ENCODE results near the gene CALCR.

Gene CALCR

DNA sequence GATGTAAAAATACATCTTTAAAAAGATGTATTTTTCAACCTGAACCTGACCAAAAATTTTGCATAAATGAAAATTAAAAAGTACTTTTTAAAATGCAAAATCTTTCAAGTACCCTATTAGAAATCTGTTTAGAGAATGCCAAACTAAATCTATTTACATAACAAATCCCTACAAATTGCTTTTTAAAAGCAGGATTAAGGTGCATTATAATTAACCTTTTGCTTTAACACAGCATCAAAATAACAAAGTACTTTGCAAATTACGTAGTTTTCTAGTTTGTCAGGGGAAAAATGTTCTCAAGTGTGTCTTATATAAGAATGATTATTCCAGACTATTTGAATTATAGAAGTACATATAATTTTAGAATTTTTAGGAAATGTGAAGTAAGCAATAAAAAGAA is 181.5 kb downstream of the CALCR start:
- H3K36me3 ChIP-seq (ENCODE audit: control insufficient read depth in 2 of 2, insufficient read depth in 1 of 2, low read length in 2 of 2), result no peaks in the 10 kb centered on the region
- H3K4me1 ChIP-seq (ENCODE audit: control insufficient read depth, insufficient read depth, low read length), result no peaks in the 10 kb centered on the region
- TF ChIP-seq, protein P1, sequence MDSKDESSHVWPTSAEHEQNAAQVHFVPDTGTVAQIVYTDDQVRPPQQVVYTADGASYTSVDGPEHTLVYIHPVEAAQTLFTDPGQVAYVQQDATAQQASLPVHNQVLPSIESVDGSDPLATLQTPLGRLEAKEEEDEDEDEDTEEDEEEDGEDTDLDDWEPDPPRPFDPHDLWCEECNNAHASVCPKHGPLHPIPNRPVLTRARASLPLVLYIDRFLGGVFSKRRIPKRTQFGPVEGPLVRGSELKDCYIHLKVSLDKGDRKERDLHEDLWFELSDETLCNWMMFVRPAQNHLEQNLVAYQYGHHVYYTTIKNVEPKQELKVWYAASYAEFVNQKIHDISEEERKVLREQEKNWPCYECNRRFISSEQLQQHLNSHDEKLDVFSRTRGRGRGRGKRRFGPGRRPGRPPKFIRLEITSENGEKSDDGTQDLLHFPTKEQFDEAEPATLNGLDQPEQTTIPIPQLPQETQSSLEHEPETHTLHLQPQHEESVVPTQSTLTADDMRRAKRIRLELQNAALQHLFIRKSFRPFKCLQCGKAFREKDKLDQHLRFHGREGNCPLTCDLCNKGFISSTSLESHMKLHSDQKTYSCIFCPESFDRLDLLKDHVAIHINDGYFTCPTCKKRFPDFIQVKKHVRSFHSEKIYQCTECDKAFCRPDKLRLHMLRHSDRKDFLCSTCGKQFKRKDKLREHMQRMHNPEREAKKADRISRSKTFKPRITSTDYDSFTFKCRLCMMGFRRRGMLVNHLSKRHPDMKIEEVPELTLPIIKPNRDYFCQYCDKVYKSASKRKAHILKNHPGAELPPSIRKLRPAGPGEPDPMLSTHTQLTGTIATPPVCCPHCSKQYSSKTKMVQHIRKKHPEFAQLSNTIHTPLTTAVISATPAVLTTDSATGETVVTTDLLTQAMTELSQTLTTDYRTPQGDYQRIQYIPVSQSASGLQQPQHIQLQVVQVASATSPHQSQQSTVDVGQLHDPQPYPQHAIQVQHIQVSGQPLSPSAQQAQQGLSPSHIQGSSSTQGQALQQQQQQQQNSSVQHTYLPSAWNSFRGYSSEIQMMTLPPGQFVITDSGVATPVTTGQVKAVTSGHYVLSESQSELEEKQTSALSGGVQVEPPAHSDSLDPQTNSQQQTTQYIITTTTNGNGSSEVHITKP (tag by site-specific recombination; IDR thresholded peaks at IDR 0.05), result no peak
- no peak for TF ChIP-seq ZBTB21 (tag by site-specific recombination; IDR thresholded peaks at IDR 0.05)
- TF ChIP-seq, protein P2, sequence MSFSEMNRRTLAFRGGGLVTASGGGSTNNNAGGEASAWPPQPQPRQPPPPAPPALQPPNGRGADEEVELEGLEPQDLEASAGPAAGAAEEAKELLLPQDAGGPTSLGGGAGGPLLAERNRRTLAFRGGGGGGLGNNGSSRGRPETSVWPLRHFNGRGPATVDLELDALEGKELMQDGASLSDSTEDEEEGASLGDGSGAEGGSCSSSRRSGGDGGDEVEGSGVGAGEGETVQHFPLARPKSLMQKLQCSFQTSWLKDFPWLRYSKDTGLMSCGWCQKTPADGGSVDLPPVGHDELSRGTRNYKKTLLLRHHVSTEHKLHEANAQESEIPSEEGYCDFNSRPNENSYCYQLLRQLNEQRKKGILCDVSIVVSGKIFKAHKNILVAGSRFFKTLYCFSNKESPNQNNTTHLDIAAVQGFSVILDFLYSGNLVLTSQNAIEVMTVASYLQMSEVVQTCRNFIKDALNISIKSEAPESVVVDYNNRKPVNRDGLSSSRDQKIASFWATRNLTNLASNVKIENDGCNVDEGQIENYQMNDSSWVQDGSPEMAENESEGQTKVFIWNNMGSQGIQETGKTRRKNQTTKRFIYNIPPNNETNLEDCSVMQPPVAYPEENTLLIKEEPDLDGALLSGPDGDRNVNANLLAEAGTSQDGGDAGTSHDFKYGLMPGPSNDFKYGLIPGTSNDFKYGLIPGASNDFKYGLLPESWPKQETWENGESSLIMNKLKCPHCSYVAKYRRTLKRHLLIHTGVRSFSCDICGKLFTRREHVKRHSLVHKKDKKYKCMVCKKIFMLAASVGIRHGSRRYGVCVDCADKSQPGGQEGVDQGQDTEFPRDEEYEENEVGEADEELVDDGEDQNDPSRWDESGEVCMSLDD (tag by site-specific recombination; IDR thresholded peaks at IDR 0.05), result no peak
- H3K9me3 ChIP-seq (ENCODE audit: control insufficient read depth, insufficient read depth, low read depth, low read length), result no peaks in the 10 kb centered on the region
- H3K27ac ChIP-seq (ENCODE audit: extremely low read depth, low read depth, low read length), result no peak overlapping the region
- H3K4me3 ChIP-seq (ENCODE audit: low read depth, low read length), result no peak overlapping the region
- ChIA-PET CTCF (no interaction called here), POLR2A (no interaction called here)

DNA sequence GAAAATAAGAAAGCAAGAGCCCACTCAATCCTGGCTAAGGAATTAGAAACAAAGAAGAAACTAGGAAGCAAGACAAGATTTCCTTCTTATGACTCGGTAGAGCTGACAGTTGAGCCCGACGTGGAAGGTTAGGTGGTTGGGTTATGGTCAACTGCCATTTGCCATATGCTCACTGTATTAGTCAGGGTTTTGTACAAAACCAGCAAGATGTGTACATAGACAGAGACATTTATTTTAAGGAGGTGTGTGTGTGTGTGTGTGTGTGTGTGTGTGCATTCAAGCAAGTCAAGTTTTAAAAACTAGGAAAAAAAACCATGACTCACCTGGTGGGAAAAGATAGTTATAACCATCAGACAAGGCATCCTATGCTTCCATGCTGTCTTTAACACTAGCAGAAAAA is 183.9 kb downstream of the CALCR start:
- H3K4me1 ChIP-seq (ENCODE audit: control insufficient read depth, insufficient read depth, low read length), result no peaks in the 10 kb centered on the region
- no peaks in the 10 kb centered on the region for H3K9me3 ChIP-seq (ENCODE audit: control insufficient read depth, insufficient read depth, low read depth, low read length)
- CTCF ChIA-PET, result interaction anchor here (1.7 kb wide), 1 partner anchor 16 kb away, joined by 5 read pairs; no protein-coding TSS in a partner anchor
- POLR2A ChIA-PET, result no interaction called here
- no peak overlapping the region for H3K4me3 ChIP-seq (ENCODE audit: low read depth, low read length)
- TF ChIP-seq ZNF677 (tag by site-specific recombination; IDR thresholded peaks at IDR 0.05), result no peak
- TF ChIP-seq ZNF510 (tag by site-specific recombination; IDR thresholded peaks at IDR 0.05; ENCODE audit: insufficient replicate concordance), result no peak
- TF ChIP-seq, protein P3, sequence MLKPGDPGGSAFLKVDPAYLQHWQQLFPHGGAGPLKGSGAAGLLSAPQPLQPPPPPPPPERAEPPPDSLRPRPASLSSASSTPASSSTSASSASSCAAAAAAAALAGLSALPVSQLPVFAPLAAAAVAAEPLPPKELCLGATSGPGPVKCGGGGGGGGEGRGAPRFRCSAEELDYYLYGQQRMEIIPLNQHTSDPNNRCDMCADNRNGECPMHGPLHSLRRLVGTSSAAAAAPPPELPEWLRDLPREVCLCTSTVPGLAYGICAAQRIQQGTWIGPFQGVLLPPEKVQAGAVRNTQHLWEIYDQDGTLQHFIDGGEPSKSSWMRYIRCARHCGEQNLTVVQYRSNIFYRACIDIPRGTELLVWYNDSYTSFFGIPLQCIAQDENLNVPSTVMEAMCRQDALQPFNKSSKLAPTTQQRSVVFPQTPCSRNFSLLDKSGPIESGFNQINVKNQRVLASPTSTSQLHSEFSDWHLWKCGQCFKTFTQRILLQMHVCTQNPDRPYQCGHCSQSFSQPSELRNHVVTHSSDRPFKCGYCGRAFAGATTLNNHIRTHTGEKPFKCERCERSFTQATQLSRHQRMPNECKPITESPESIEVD (tag by site-specific recombination; IDR thresholded peaks at IDR 0.05), result no peak
- TF ChIP-seq ZNF184 (tag by site-specific recombination; IDR thresholded peaks at IDR 0.05), result no peak
- no peak for TF ChIP-seq ZNF112 (tag by site-specific recombination; IDR thresholded peaks at IDR 0.05)
- H3K36me3 ChIP-seq (ENCODE audit: control insufficient read depth in 2 of 2, insufficient read depth in 1 of 2, low read length in 2 of 2), result no peaks in the 10 kb centered on the region
- no peak overlapping the region for H3K27ac ChIP-seq (ENCODE audit: extremely low read depth, low read depth, low read length)

DNA sequence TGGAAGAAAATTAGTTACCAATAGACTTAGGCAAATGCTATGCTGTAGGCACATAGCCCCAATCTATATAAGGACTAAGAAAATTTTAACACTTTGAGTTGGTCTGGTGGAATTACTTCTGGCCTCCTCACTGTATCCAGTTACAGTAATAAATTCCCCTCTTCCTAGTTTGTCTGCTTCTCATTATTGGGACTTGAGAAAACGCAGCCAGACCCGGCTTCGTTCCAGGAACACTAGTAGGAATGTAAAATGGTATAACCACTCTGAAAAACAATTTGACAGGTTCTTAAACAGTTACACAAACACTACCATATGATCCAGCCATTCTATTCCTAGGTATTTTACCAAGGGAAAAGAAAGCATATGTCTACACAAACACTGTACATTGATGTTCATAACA is 192.2 kb downstream of the CALCR start:
- no peak for TF ChIP-seq ZNF623 (tag by site-specific recombination; IDR thresholded peaks at IDR 0.05)
- no peak for TF ChIP-seq ZNF24 (tag by site-specific recombination; IDR thresholded peaks at IDR 0.05)
- Histone ChIP-seq H3K36me3 (ENCODE audit: control insufficient read depth in 2 of 2, insufficient read depth in 1 of 2, low read length in 2 of 2) (no peaks in the 10 kb centered on the region), H3K4me1 (ENCODE audit: control insufficient read depth, insufficient read depth, low read length) (no peaks in the 10 kb centered on the region), H3K27ac (ENCODE audit: extremely low read depth, low read depth, low read length) (no peak overlapping the region), H3K4me3 (ENCODE audit: low read depth, low read length) (no peak overlapping the region), H3K9me3 (ENCODE audit: control insufficient read depth, insufficient read depth, low read depth, low read length) (no peaks in the 10 kb centered on the region)
- CTCF ChIA-PET, result no interaction called here
- POLR2A ChIA-PET, result no interaction called here

Data from HEK293 (cell line).